Gastrocnemius medialis (tissue), 4 donors: ENCODE data around the gene RARB.

ENCODE experiments used
- POLR2A ChIP-seq, 2 donors: fragments of 450-650 bp; IDR thresholded peaks; one replicate each; pipeline ENCODE4 v1.6.1; 2017; ENCODE audit warnings: antibody characterized with exemption in 2 of 2, mild to moderate bottlenecking in 2 of 2, moderate library complexity in 2 of 2
- TF ChIP-seq, protein P1 (sequence below), 5 experiments: fragments of 450-650 bp in 3 of 5; fragments of 200-600 bp in 2 of 5; sonication (generic) in 2 of 5; IDR thresholded peaks in 4 of 5; conservative IDR thresholded peaks in 1 of 5; 1 replicate in 4 of 5; 2 replicates in 1 of 5; pipeline ENCODE4 v1.5.1; 2016 to 2019; ENCODE audit warnings: antibody characterized with exemption in 5 of 5, mild to moderate bottlenecking in 3 of 5, moderate library complexity in 3 of 5

DNA sequence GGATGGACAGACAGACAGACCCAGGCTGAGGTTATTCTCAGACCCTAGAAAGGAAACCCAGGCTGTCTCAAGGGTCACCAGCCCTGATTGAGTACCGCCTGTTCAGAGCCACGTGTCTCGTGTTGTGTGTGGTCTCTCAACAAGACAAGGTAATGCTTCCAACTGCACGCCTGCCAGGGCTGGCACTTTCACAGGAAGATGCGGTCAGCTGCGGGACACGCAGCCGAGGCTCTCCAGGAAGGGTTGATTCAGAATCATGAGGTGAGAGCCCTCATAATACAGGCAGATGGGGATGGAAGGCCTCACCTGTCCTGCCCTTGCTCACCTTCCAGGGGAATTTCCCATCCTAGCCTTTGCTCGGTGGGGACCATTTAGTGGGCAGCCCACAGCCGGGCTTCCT is 155.3 kb downstream of the RARB start:
- TF ChIP-seq, protein P1, sequence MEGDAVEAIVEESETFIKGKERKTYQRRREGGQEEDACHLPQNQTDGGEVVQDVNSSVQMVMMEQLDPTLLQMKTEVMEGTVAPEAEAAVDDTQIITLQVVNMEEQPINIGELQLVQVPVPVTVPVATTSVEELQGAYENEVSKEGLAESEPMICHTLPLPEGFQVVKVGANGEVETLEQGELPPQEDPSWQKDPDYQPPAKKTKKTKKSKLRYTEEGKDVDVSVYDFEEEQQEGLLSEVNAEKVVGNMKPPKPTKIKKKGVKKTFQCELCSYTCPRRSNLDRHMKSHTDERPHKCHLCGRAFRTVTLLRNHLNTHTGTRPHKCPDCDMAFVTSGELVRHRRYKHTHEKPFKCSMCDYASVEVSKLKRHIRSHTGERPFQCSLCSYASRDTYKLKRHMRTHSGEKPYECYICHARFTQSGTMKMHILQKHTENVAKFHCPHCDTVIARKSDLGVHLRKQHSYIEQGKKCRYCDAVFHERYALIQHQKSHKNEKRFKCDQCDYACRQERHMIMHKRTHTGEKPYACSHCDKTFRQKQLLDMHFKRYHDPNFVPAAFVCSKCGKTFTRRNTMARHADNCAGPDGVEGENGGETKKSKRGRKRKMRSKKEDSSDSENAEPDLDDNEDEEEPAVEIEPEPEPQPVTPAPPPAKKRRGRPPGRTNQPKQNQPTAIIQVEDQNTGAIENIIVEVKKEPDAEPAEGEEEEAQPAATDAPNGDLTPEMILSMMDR (IDR thresholded peaks at IDR 0.05 in 4 of 5, conservative IDR thresholded peaks at IDR 0.05 in 1 of 5), result no peak
- no peak for TF ChIP-seq POLR2A (IDR thresholded peaks at IDR 0.05)
